Stimulated activated CD8-positive, alpha-beta memory T cell treated with anti-CD3 and anti-CD28 coated beads, Interleukin-2, amount 100 ng/mL, for 1 hour (primary cell): ENCODE data around the gene ZG16B.

ENCODE experiments used
- DNase-seq, 2 donors: peaks; one replicate each; pipeline ENCODE4 v3.0.0-alpha.2; 2020; ENCODE audit warnings: low read depth in 2 of 2

ZG16B gene

DNA sequence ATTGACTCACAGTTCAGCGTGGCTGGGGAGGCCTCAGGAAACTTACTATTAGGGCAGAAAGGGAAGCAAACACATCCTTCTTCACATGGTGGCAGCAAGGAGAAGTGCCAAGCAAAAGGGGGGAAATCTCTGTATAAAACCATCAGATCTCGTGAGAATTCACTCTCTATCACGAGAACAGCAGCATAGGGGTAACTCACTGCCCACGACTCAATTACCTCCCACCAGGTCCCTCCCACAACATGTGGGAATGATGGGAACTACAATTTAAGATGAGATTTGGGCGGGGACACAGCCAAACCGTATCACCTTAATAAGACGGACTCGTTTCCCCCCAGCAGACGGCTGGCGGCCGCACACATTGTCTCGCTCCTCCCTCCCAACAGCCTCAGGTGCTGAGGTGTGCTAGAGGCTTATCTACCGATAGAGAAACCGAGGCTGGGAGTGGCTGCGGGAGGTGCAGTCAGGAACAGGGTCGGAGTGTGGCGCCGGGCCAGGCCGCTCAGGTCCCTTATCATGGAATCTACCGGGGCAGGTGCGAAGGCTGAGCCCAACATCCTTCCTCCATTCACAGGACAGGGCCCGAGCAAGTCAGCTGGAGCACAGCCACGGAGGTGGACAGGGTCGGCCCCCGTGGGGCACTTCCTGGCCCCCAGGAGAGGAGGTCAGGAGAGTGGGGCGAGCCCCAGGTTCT, 4.9 kb upstream of the ZG16B start:
- no peak for DNase-seq

DNA sequence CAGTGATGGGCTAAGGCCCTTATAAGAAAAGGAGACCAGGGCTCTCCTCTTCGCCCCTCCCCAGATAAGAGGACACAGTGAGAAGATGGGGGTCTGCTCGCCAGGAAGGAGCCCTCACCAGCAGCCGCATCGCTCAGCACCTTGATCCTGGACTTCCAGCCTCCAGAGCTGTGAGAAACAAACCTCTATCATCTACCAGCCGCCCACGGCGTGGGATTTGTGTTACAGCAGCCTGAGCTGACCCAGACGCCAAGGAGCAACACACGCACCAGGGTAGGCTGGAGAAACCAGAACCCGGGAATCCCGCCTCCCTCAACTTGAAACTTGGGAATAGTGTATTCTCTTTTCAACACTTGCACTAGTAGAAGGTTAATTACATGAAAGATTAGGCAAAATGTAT, 4.2 kb upstream of the ZG16B start:
- DNase-seq, result no peak

DNA sequence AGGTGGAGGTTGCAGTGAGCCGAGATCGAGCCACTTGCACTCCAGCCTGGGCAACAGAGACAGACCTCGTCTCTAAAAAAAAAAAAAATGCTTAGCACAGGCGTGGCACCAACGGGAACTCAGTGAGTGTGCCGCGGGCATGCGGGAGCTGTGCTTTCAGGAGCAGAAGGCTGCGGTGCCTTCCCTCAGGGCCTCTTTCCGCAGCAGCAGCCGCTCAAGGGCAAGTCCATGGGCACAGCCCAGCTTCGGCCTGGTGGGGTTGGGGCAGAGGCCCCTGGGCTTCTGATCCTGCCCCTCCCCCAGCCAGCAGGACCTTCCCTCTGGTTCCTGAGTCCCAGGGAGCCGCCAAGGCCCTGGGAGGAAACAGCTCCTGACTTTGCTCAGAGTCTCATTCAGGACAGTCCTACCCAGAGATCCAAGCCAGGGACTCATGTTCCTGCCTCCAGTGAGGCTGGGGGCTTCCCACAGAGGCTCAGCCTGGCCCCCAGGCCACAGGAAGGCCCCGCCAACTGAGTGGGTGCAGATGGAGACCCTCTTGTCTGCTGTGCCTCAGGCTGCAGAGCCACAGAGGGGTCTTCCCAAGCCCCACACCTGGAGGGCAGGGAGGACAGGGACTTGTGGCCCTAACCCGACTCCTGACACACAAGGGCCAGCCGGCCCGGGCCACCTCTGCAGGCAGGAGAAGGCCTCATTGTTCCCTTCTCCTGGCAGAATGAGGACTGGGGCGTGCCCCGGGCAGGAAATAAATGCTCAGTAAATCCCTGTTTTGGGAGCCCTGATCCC, 3.3 kb upstream of the ZG16B start:
- DNase-seq, result no peak

DNA sequence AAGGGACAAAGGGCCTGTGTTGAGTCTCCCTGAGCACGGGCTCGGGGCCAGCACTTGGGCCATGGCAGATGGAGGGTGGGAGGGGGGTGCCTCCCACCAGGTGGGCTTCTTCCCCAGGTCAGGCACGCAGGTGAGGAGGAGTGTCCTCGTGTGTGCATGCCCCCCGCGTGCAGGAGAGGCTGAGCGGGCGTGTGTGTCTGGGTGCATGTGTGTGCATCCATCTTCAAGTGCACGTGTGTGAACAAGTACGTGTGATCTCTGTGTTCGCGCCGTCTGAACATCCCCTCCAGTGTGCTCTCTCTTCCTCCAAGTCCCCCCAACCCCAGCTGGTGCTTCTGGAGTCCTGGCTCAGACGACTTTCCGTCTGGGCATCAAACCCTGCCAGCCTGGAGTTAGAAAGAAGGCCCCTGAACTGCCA, 2.7 kb upstream of the ZG16B start:
- DNase-seq, result no peak

DNA sequence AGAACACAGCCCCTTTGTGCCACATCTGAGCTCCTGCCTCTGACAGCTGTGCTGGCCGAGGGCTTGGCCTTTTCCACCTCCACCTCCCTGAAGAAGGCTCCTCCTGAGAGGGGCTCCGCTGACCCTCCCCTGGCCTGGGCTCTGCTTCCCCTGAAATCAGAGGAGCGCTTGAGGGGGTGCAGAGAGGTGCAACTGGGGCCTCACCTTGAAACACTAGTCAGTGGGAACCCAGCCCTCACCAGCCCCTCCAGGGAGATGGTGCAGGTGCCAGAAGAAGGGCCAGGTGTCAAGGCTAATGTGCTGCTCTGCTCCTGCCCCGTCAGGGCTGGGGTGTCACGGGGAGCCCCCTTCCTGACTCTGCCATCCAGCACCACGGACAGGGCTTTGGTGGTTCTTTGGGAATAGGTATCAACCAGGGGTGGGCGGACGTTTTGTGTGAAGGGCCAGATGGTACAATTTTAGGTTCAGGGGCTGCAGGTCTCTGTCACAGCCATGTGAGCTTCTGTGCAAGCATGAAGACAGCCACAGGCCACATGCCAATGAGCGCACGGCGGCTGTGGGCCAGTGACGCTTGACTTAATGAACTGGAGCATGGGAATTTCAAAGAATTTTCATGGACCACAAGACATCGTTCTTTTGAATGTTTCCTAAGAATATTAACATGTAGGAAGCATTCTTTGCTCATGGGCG, 2.1 kb upstream of the ZG16B start:
- DNase-seq, result no peak

DNA sequence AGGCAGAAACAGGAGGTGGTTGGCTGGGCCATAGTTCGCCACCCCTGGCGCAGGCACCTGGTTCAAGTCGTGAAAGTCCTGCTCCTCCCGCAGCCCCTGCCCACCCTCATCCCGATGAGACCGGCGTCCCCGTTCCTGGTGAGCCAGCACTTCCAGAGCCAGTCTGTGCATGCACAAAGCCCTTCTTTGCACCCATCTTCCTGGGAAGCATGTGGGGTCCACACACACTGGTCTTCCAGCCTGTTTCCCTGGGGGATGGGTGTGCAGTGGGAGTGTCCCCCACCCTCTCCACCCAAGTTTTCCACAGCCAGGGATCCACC, 1.6 kb upstream of the ZG16B start:
- no peak for DNase-seq

DNA sequence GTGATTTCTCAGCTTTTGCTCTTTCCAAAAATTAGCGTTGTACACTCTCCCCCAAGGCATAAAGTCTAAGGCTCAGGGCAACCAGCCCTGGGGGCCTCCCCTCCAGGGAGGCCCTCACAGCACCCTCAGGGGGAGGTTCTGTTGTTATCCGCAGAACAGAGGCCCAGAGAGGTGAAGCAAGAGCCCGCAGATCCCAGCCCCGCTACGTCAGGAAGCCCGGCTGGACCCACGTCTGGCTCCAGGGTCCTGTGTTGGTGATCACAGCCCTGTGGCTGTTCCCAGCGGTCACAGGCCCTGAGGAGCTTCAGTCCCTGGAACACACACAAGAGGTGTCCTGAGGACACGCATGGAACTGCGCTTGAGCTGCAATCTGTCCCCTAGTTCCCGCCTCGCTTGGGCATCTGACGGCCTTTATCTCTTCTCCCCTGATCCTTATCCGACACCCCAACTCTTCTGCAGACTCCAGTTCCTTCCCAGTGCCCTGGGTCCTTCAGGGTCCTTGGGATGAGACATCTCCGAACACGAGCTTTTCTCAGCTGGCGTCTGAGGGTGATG, 1.1 kb upstream of the ZG16B start:
- DNase-seq, result no peak

DNA sequence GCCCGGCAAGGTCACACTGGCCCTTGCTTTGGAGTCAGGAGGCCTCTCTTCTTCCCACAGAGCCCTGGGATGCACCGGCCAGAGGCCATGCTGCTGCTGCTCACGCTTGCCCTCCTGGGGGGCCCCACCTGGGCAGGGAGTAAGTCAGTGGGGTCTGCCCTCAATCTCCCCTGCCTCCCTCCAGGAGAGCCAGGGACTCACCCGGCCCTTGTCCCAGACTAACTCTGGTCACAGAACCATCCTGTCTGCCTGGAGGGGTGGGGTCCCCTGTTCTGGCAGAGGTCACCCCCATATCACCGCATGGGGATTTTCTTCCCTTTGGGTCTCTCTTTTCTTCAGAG, 222 bp downstream of the ZG16B start:
- no peak for DNase-seq

DNA sequence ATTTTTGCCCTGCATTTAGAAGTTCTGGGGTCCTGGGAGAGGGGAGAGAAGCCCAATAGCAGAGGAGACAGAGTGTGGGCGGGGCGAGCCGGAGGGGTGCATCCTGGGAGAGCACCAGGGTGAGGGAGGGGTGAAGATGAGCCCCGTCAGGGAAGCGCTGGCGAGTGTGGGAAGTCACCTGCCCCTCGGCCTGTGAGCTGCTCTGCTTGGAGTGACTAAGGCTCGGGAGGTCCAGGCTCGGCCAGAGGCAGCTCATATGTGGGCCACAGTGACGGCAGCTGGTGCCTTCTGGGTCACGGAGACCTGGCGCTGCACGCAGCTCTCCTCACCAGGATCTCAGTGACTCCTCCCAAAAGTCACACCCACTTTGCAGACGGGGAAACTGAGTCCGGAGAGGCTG, 1.1 kb downstream of the ZG16B start:
- no peak for DNase-seq

DNA sequence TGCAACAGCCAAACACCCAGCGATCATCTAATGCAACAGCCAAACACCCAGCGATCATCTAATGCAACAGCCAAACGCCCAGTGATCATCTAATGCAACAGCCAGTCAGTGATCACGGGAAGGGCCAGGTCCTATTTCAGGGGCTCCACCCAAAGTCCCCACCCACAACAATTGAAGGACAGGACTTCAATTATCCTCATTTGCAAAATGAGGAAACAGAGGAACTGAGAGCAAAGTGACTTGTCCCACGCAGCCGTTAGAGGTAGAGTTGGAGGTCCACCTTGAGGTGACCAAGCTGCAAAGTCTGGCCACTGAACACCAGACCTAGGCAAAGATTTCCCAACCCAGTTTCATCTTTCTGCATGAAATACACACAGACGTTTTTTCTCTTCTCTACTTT, 3.7 kb downstream of the ZG16B start:
- DNase-seq, result no peak

DNA sequence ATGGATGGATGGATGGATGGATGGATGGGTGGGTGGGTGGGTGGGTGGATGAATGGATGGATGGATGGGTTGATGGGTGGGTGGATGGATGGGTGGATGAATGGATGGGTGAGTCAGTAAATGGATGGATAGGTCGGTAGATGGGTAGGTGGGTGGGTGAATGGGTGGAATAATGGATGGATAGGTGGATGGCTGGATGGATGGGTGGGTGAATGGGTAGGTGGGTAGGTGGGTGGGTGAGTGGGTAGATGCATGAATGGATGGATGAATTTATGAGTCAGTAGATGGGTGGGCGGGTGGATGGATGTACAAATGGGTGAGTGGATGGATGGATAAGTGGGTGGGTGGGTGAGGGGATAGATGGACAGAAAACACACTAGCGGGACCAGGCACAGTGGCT, 4.9 kb downstream of the ZG16B start:
- DNase-seq, result no peak

DNA sequence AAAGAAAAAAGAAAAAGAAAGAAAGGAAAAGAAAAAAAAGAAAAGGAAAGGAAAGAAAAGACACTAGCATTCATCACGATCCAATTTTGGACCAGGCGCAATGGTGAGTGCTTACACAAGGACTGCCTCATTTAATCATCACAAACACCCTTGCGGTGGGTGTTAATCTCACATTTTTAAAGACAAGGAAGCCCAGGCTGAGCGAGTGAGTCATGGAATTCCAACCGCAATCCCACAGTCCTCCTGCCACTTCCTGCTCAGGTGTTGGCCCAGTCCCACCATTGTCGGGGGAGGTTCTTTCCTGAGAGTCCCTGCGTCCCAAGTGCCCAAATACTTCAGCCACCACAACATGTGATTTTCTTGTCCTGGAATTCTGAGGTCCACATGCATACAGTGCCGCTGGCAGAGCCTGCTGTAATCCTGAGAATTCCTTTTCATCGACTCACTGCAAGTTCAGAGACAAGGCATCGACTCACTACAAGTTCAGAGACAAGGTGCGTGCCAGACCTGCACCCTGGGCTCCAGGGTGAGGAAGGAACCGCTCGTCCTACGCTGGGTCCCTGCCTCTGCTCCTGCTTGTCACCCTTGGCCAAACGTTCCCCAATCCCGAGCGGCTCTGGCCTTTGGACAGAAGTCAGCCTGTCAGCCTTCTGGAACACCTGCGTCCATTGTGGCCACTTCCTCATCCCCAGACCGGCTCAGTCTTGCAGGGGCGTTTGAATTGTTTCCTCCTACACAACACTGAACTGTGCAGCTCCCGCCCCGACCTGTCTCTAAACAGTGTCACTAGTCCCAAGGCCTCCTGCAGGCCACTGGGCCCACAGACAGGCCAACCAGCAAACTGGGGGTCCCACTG, 5.8 kb downstream of the ZG16B start:
- DNase-seq, result no peak

DNA sequence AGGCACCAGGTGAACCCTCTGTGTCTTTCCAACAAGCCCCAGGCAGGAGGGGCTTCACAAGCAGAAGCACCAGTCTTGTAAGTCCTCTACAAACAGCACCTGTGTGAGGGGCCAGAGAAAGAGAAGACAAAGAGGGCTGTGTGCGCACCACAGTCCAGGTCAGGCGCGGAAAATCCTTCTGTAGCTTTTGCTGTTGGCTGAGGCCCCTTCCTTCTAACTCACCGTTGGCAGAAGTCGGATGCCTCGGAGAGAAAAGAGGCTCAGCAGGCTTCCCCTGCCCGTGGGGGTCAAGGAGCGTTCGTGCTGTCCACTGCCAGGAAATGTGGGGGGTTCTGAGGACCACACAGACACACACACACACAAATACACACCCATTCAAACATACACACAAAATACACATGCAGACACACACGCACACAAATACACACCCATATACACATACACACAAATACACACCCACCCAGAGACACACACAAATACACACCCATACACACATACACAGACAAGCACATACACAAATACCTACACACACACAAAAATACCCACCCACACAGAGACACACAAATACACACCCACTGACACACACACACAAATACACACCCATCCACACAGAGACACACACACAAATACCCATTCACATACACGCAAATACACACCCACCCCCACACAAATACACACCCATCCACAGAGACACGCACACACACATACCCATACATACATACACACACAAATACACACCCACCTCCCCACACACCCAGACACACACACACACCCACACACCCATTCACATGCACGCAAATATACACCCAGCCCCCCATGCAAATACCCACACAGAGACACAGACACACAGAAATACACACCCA, 6.8 kb downstream of the ZG16B start:
- DNase-seq, result no peak

DNA sequence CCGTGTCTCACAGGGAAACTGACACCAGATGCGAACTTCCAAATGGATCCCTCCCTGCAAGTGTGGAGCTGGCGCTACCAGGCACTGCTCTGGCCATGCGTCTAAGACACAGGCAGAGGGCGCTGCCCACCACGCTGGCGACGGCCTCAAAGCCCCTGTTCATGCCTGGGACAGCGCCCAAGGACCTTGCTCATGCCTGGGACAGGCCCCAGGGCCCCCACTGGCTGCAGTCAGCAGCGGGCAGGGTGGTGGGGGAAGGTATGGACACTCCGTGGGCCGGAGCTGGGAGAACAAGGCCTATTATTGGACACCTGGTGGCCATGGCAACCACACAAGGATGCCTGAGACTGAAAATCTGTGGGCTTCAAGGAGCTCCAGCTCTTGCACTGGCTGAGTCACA, 8.8 kb downstream of the ZG16B start:
- DNase-seq, result peak in 1 of 2 donors; percentile 23

DNA sequence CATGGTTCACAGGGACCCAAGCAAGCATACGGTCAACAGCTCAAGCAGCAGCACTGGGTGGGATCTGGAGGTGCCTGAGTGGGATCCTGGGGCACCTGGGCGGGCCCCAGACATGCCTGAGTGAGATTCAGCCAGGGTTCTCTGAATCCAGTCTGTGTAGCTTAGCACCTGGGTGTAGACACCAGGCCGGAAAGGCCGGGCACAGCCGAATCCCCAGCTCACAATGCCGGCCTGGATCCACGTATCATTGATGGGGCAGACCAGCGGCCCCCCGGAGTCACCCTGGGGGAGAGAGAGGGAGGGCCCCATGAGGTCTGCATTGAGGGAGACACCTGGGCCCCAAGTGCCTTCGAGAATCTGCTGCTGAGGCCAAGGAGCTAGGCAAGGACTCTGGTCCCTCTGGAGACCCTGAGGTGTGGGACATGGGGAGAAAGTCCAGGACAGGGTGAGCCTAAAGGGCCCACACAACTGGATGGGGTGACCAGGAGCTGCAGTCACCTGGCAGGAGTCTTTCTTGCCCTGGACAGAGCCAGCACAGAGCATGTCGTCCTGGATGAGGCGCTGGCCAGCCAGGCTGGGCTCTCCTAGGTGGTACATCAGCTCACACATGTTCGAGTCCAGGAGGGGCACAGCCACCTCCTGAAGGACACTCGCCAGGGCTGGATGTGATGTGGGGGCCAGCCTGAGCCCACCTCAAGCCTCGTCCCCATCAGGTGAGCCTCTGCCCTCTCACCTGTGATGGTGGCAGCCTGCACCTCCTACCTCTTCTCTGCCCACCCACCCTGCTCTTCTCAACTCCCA, 9.7 kb downstream of the ZG16B start:
- no peak for DNase-seq

DNA sequence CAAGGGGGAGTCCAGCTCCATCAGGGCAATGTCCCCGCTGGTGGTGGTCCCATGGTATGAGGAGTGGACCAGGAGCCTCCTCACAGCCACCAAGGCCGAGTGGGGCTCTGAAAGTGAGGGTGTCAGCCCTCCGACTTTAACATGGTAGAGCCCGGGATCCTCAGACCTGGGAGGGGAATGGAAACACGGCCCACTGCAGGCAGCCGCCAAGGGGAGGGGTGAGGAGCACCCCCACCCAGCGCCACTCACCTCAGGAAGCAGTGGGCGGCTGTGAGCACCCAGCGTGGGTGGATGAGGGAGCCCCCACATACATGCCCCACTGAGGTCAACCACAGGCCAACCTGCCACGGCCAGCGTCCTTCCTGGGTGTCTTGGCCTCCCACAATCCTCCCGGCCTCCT, 10.8 kb downstream of the ZG16B start:
- DNase-seq, result no peak

DNA sequence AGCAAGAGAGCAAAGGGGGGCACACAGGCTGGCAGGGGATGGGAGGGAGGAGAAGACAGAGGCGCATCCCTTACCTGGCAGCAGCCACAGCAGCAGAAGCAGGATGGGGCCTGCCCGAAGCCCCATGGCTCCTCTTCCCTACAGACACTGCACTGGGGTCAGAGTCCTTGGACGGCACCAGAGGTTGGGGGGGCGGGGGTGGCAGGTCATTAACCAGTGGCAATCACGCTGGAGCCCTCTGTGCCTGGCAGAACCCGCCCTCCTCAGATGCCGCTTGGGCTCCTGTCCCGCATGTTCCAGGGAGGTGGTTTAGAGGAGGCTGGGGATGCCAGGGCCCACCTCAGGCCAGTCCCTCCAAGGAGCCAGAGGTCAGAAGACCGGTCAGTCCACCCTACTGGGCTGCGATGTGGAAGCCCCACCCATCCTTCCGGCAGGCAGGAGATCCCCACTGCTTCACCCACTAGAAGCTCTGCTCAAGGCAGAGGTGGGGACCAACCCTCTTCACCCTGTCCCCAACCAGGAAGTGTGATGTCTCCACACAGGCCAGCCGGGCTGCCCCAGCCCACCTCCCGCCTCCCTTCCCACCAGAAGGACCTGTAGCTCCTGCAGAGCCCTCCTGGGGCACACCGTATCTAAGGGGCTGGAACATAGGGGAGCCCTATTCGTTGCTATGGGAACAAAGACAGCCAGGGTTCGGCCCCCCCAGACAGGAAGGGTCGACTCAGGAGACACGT, 11.7 kb downstream of the ZG16B start:
- no peak for DNase-seq

DNA sequence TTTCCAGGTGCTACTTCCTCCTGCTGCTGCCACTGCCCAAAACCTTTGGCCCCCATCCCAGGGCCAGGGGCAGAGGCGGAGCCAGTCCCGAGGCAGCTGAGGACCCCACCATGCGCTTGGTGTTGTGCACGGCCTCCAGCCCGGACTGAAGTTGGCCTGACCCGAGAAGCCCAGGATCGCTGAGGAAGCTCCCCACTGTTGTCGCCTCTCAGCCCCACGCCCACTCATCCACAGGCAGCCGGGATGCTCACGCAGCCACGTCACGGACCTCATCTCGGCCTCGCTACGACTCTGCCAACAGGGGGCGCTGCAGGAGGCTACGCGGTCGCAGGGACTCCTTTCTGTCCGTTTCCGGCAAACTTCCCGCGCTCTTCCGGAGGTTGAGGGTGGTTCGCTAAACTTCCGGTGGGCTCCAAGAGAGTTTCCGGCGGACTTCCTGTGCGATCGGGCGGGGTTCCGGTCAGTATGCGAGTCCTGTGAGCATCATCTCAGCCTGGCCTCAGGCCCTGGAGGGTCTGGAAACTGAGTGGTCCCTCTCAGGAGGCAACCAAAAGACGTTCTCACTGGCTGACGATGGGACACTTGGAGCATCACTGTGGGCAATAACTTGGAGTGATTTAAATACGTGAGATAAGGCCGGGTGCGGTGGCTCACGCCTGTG, 12.4 kb downstream of the ZG16B start:
- DNase-seq, result peak; percentile 39 to 46

DNA sequence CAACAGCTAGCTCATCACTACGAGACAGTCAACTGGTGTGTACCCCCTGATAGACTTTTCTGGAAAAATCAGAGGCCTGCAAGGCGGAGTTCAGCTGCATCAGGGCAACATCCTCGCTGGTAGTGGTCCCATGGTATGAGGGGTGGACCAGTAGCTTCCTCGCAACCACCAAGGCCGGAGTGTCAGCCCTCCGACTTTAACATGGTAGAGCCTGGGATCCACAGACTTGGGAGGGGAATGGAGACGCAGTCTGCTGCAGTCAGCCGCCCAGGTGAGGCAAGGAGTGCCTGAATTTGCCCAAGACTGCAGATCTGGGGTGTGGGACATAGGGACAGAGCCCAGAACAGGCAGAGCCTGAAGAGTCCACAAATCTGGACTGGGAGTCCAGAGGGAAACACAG, 13.4 kb downstream of the ZG16B start:
- no peak for DNase-seq
